Measurements from ENCODE around the gene DCDC2B. TPM values are rescaled to one million over a fixed set of nuclear protein-coding genes. Genes with fewer than 3 reads are reported as not detected.

Gene DCDC2B
- total RNA-seq, 1 donor from 2014 or later: not detected

- DNase-seq (ENCODE audit: low read depth): no peak
These were observed 7.0 kb downstream of the DCDC2B start for GRCh38 chr1:32215629-32216480.

GRCh38 chr1:32216566-32216965, 7.7 kb downstream of the DCDC2B start:
- no peak for DNase-seq (ENCODE audit: low read depth)
- no peak overlapping the region for H3K4me3 ChIP-seq (ENCODE audit: low read depth, low read length)
- no peak for TF ChIP-seq CTCF (conservative IDR thresholded peaks at IDR 0.05; ENCODE audit: low read depth, low read length)

More at GRCh38 chr1:32215629-32216480, 7.0 kb downstream of the DCDC2B start:
- no peak overlapping the region for H3K4me3 ChIP-seq (ENCODE audit: low read depth, low read length)
- TF ChIP-seq CTCF (conservative IDR thresholded peaks at IDR 0.05; ENCODE audit: low read depth, low read length): peak; percentile 86

- DNase-seq (ENCODE audit: low read depth): no peak
- no peak overlapping the region for H3K4me3 ChIP-seq (ENCODE audit: low read depth, low read length)
- TF ChIP-seq CTCF (conservative IDR thresholded peaks at IDR 0.05; ENCODE audit: low read depth, low read length): no peak
These were observed 10.1 kb downstream of the DCDC2B start for GRCh38 chr1:32219022-32219421.

GRCh38 chr1:32220746-32221580, 12.1 kb downstream of the DCDC2B start:
- no peak for TF ChIP-seq CTCF (conservative IDR thresholded peaks at IDR 0.05; ENCODE audit: low read depth, low read length)
- peak; percentile 61 for DNase-seq (ENCODE audit: low read depth)
- peak overlapping the region; percentile 89 for H3K4me3 ChIP-seq (ENCODE audit: low read depth, low read length)

- no peak for TF ChIP-seq CTCF (conservative IDR thresholded peaks at IDR 0.05; ENCODE audit: low read depth, low read length)
- DNase-seq (ENCODE audit: low read depth): no peak
- peak overlapping the region; percentile 89 for H3K4me3 ChIP-seq (ENCODE audit: low read depth, low read length)
These were observed 12.7 kb downstream of the DCDC2B start for GRCh38 chr1:32221581-32221979.

GRCh38 chr1:32221980-32222755, 13.3 kb downstream of the DCDC2B start, which contains the start of the genes EIF3I and TMEM234:
Gene EIF3I (plus strand): TSS chr1:32222407. CDS start chr1:32222442, 35 bp downstream.
Gene TMEM234 (minus strand): TSS chr1:32222353. CDS start chr1:32222322, 31 bp downstream.
- DNase-seq (ENCODE audit: low read depth): peak; percentile 44
- no peak for TF ChIP-seq CTCF (conservative IDR thresholded peaks at IDR 0.05; ENCODE audit: low read depth, low read length)
- H3K4me3 ChIP-seq (ENCODE audit: low read depth, low read length): peak within 1 kb of the TSS; percentile 89
